GM12865 (cell line): ENCODE results near the gene TMEM80.
A peak's percentile ranks its signal among the peaks of the same experiment; 100 is the strongest.
"Not testable (repeated sequence)": the region's sequence is repeated elsewhere in the genome, so short reads cannot be mapped to it uniquely, and the experiment has no call there.

Experiments used
- DNase-seq: peaks from one replicate; pipeline ENCODE4 v3.0.0; 2010; ENCODE audit warnings: low read depth
- H3K4me3 ChIP-seq: 2 replicates; pipeline ENCODE4 v1.5.1; 2011; ENCODE audit warnings: mild to moderate bottlenecking, low read depth, low read length, control low read depth
- CTCF ChIP-seq: IDR thresholded peaks from 2 replicates; pipeline ENCODE4 v1.5.1; 2011; ENCODE audit warnings: low read length, control low read depth, low read depth, inconsistent platforms; ENCODE audit not compliant: insufficient read depth; ENCODE audit errors: missing control alignments

Gene TMEM80

GRCh38 chr11:727859-728748 lies 32.5 kb downstream of the TMEM80 start:
- DNase-seq: peak; percentile 79
- peak; percentile 99 for TF ChIP-seq CTCF
- no peak overlapping the region for H3K4me3 ChIP-seq

- no peak for TF ChIP-seq CTCF
- no peak for DNase-seq
- no peak overlapping the region for H3K4me3 ChIP-seq
Observed at GRCh38 chr11:728901-729491, 33.4 kb downstream of the TMEM80 start.

- no peak for TF ChIP-seq CTCF
- H3K4me3 ChIP-seq: no peak overlapping the region
- DNase-seq: no peak
Observed at GRCh38 chr11:729492-730074, 34.0 kb downstream of the TMEM80 start.

- no peak for DNase-seq
- no peak for TF ChIP-seq CTCF
- H3K4me3 ChIP-seq: no peak overlapping the region
Observed at GRCh38 chr11:733072-733471, 37.5 kb downstream of the TMEM80 start.

- DNase-seq, H3K4me3 ChIP-seq: not testable (repeated sequence)
Observed at GRCh38 chr11:734541-734940, 38.9 kb downstream of the TMEM80 start.

GRCh38 chr11:737366-737765 lies 41.8 kb downstream of the TMEM80 start:
- DNase-seq: no peak
- no peak for TF ChIP-seq CTCF
- H3K4me3 ChIP-seq: no peak overlapping the region

- not testable (repeated sequence) for H3K4me3 ChIP-seq, DNase-seq
Observed at GRCh38 chr11:737899-738298, 42.3 kb downstream of the TMEM80 start.
